HG02970 (cell line): ENCODE data around the gene GFRA1.
"Not testable (repeated sequence)": the region's sequence is repeated elsewhere in the genome, so short reads cannot be mapped to it uniquely, and the experiment has no call there.

ENCODE experiments used
- ATAC-seq: cut with Tn5 transposase; IDR thresholded peaks from one replicate; pipeline ENCODE4 v1.9.1; 2021; ENCODE audit warnings: mild to moderate bottlenecking, moderate library complexity, moderate number of reproducible peaks; ENCODE audit not compliant: unreplicated experiment, low FRiP score

Gene GFRA1

GRCh38 chr10:116165941-116166340 is 107.1 kb downstream of the GFRA1 start:
- not testable (repeated sequence) for ATAC-seq

- ATAC-seq: no peak
Measured at GRCh38 chr10:116164291-116164690, 108.7 kb downstream of the GFRA1 start.

- no peak for ATAC-seq
Measured at GRCh38 chr10:116163333-116164131, 109.5 kb downstream of the GFRA1 start.

- ATAC-seq: no peak
Measured at GRCh38 chr10:116162851-116163250, 110.2 kb downstream of the GFRA1 start.

- no peak for ATAC-seq
Measured at GRCh38 chr10:116160271-116160670, 112.7 kb downstream of the GFRA1 start.

- ATAC-seq: no peak
Measured at GRCh38 chr10:116159197-116159596, 113.8 kb downstream of the GFRA1 start.

GRCh38 chr10:116158036-116158435 is 115.0 kb downstream of the GFRA1 start:
- ATAC-seq: no peak

GRCh38 chr10:116157485-116157884 is 115.5 kb downstream of the GFRA1 start:
- ATAC-seq: no peak

GRCh38 chr10:116156819-116157218 is 116.2 kb downstream of the GFRA1 start:
- ATAC-seq: no peak

GRCh38 chr10:116155191-116155590 is 117.8 kb downstream of the GFRA1 start:
- no peak for ATAC-seq

GRCh38 chr10:116154651-116155050 is 118.4 kb downstream of the GFRA1 start:
- ATAC-seq: no peak

- ATAC-seq: no peak
Measured at GRCh38 chr10:116151076-116151475, 121.9 kb downstream of the GFRA1 start.

- no peak for ATAC-seq
Measured at GRCh38 chr10:116150606-116151005, 122.4 kb downstream of the GFRA1 start.

- no peak for ATAC-seq
Measured at GRCh38 chr10:116147147-116147905, 125.7 kb downstream of the GFRA1 start.

- no peak for ATAC-seq
Measured at GRCh38 chr10:116146372-116147140, 126.5 kb downstream of the GFRA1 start.

- no peak for ATAC-seq
Measured at GRCh38 chr10:116143673-116144222, 129.3 kb downstream of the GFRA1 start.

GRCh38 chr10:116141855-116142254 is 131.2 kb downstream of the GFRA1 start:
- no peak for ATAC-seq

GRCh38 chr10:116141246-116141645 is 131.8 kb downstream of the GFRA1 start:
- ATAC-seq: no peak

GRCh38 chr10:116139886-116140285 is 133.1 kb downstream of the GFRA1 start:
- no peak for ATAC-seq

GRCh38 chr10:116138897-116139296 is 134.1 kb downstream of the GFRA1 start:
- no peak for ATAC-seq

GRCh38 chr10:116136261-116136660 is 136.7 kb downstream of the GFRA1 start:
- no peak for ATAC-seq
